H9 (cell line): ENCODE data around the gene KRTAP5-1. TPM values are rescaled to one million over a fixed set of nuclear protein-coding genes. Genes with fewer than 3 reads are reported as not detected.

Experiments used
- DNase-seq: peaks from one replicate; pipeline ENCODE4 v3.0.0-alpha.2; 2017
- H2AFZ ChIP-seq: one replicate; pipeline ENCODE4 v1.6.1; 2013; ENCODE audit warnings: mild to moderate bottlenecking, low read length, control low read depth, moderate library complexity
- H2AK5ac ChIP-seq: 2 replicates; pipeline ENCODE4 v1.6.1; 2013; ENCODE audit warnings: low read length, control low read depth, mixed read lengths; ENCODE audit not compliant: insufficient read length
- H2BK120ac ChIP-seq: one replicate; pipeline ENCODE4 v1.6.1; 2013; ENCODE audit warnings: low read depth, mild to moderate bottlenecking, low read length, control low read depth, inconsistent platforms; ENCODE audit not compliant: poor library complexity, severe bottlenecking
- H2BK12ac ChIP-seq: 2 replicates; pipeline ENCODE4 v1.6.1; 2013; ENCODE audit warnings: low read length, control low read depth, mixed read lengths, low read depth; ENCODE audit not compliant: insufficient read length
- H2BK15ac ChIP-seq: 2 replicates; pipeline ENCODE4 v1.6.1; 2013; ENCODE audit warnings: low read depth, low read length, control low read depth
- H2BK20ac ChIP-seq: one replicate; pipeline ENCODE4 v1.6.1; 2013; ENCODE audit warnings: low read depth, mild to moderate bottlenecking, low read length, control low read depth, inconsistent platforms; ENCODE audit not compliant: poor library complexity, severe bottlenecking
- H2BK5ac ChIP-seq: 2 replicates; pipeline ENCODE4 v1.6.1; 2013; ENCODE audit warnings: low read length, control low read depth, mixed read lengths; ENCODE audit not compliant: insufficient read length
- H3K14ac ChIP-seq: 2 replicates; pipeline ENCODE4 v1.6.1; 2013; ENCODE audit warnings: low read length, control low read depth; ENCODE audit not compliant: insufficient read depth
- H3K18ac ChIP-seq: 2 replicates; pipeline ENCODE4 v1.6.1; 2013; ENCODE audit warnings: low read depth, mild to moderate bottlenecking, mixed read lengths, low read length, control low read depth; ENCODE audit not compliant: insufficient read length
- H3K23ac ChIP-seq: 2 replicates; pipeline ENCODE4 v1.6.1; 2013; ENCODE audit warnings: low read length, control low read depth, mixed read lengths, low read depth; ENCODE audit not compliant: insufficient read length
- H3K23me2 ChIP-seq: 2 replicates; pipeline ENCODE4 v1.6.1; 2013; ENCODE audit warnings: low read depth, mild to moderate bottlenecking, mixed read lengths, low read length, control low read depth; ENCODE audit not compliant: insufficient read length, poor library complexity, severe bottlenecking
- H3K27ac ChIP-seq: 2 replicates; pipeline ENCODE4 v1.5.1; 2013; ENCODE audit warnings: low read length, control low read depth, mixed read lengths, low read depth; ENCODE audit not compliant: insufficient read length
- H3K27me3 ChIP-seq: 2 replicates; pipeline ENCODE4 v1.6.1; 2013; ENCODE audit warnings: low read length, control low read depth, inconsistent platforms; ENCODE audit not compliant: insufficient read depth
- H3K4ac ChIP-seq: 2 replicates; pipeline ENCODE4 v1.6.1; 2013; ENCODE audit warnings: low read depth, mild to moderate bottlenecking, control low read depth, inconsistent platforms, low read length, moderate library complexity
- H3K4me1 ChIP-seq: 2 replicates; pipeline ENCODE4 v1.6.1; 2013; ENCODE audit warnings: low read length, control low read depth, inconsistent platforms; ENCODE audit not compliant: insufficient read depth
- H3K4me2 ChIP-seq: 2 replicates; pipeline ENCODE4 v1.6.1; 2013; ENCODE audit warnings: low read length, control low read depth, mixed read lengths; ENCODE audit not compliant: insufficient read length, insufficient read depth
- H3K56ac ChIP-seq: 2 replicates; pipeline ENCODE4 v1.6.1; 2013; ENCODE audit warnings: low read depth, mild to moderate bottlenecking, mixed read lengths, low read length, control low read depth; ENCODE audit not compliant: insufficient read length
- H3K79me1 ChIP-seq: 2 replicates; pipeline ENCODE4 v1.6.1; 2013; ENCODE audit warnings: low read depth, mild to moderate bottlenecking, moderate library complexity, low read length, control low read depth, inconsistent platforms; ENCODE audit not compliant: insufficient read depth, poor library complexity, severe bottlenecking
- H3K79me2 ChIP-seq: 2 replicates; pipeline ENCODE4 v1.6.1; 2013; ENCODE audit warnings: low read length, control low read depth, inconsistent platforms; ENCODE audit not compliant: insufficient read depth
- H3K9ac ChIP-seq: 2 replicates; pipeline ENCODE4 v1.6.1; 2013; ENCODE audit warnings: low read length, control low read depth, mixed read lengths; ENCODE audit not compliant: insufficient read length; ENCODE audit errors: extremely low read depth
- H3K9me3 ChIP-seq: one replicate; pipeline ENCODE4 v1.6.1; 2013; ENCODE audit warnings: low read depth, low read length, inconsistent platforms; ENCODE audit not compliant: control insufficient read depth
- H3T11ph ChIP-seq: one replicate; pipeline ENCODE4 v1.6.1; 2013; ENCODE audit warnings: mild to moderate bottlenecking, low read length, control low read depth, inconsistent platforms
- H4K20me1 ChIP-seq: one replicate; pipeline ENCODE4 v1.6.1; 2013; ENCODE audit not compliant: control insufficient read depth, insufficient read length, insufficient read depth
- H4K5ac ChIP-seq: 2 replicates; pipeline ENCODE4 v1.6.1; 2013; ENCODE audit warnings: low read depth, mild to moderate bottlenecking, mixed read lengths, low read length, control low read depth; ENCODE audit not compliant: insufficient read length
- H4K8ac ChIP-seq: replicated peaks from 2 replicates; pipeline ENCODE4 v1.6.1; 2013; ENCODE audit warnings: low read length, control low read depth, mixed read lengths, low read depth; ENCODE audit not compliant: insufficient read length
- H4K91ac ChIP-seq: 2 replicates; pipeline ENCODE4 v1.6.1; 2013; ENCODE audit warnings: low read depth, mild to moderate bottlenecking, moderate library complexity, mixed read lengths, low read length, control low read depth; ENCODE audit not compliant: insufficient read length
- H3K27ac Mint-ChIP-seq, 3 experiments: 2 replicates in 2 of 3; 3 replicates in 1 of 3; pipeline ENCODE4 v1.8.0; 2020 to 2021; ENCODE audit warnings: mixed read lengths in 3 of 3, mild to moderate bottlenecking in 1 of 3, moderate library complexity in 1 of 3
- H3K27me3 Mint-ChIP-seq: 2 replicates; pipeline ENCODE4 v1.8.0; 2021; ENCODE audit warnings: low read depth, mild to moderate bottlenecking, moderate library complexity, mixed read lengths
- H3K36me3 Mint-ChIP-seq, 3 experiments: 2 replicates in 2 of 3; 3 replicates in 1 of 3; pipeline ENCODE4 v1.8.0; 2020 to 2021; ENCODE audit warnings: low read depth in 3 of 3, mixed read lengths in 3 of 3; ENCODE audit not compliant: insufficient read depth in 1 of 3
- H3K4me1 Mint-ChIP-seq, 2 experiments: 2 replicates each; pipeline ENCODE4 v1.8.0; 2020; ENCODE audit warnings: mixed read lengths in 2 of 2
- H3K4me3 Mint-ChIP-seq, 2 experiments: 2 replicates in 1 of 2; 3 replicates in 1 of 2; pipeline ENCODE4 v1.8.0; 2020 to 2021; ENCODE audit warnings: mild to moderate bottlenecking in 2 of 2, mixed read lengths in 2 of 2, moderate library complexity in 1 of 2
- H3K9me3 Mint-ChIP-seq, 2 experiments: 2 replicates in 1 of 2; 3 replicates in 1 of 2; pipeline ENCODE4 v1.8.0; 2020; ENCODE audit warnings: mild to moderate bottlenecking in 2 of 2, mixed read lengths in 2 of 2, moderate library complexity in 1 of 2
- WGBS: extraction: QIAGEN DNeasy Blood & Tissue Kit; methylation state at CpG from one replicate; pipeline ENCODE4 v1.1.7; 2013; ENCODE audit warnings: missing lambda C conversion rate, low lambda C conversion rate, mixed read lengths; ENCODE audit not compliant: insufficient read length; ENCODE audit errors: extremely low coverage; 5-methylcytosine and 5-hydroxymethylcytosine counted together
- total RNA-seq: library from RNA; stranded (reverse); gene quantifications from 2 replicates; pipeline ENCODE4 v1.2.1, GENCODE V29; 2021
- TF ChIP-seq, protein P1 (sequence below): fragments of 200-600 bp; sonication (generic); conservative IDR thresholded peaks from 3 replicates; pipeline ENCODE4 v1.8.0; 2021; ENCODE audit warnings: antibody characterized with exemption, mild to moderate bottlenecking

KRTAP5-1 gene
- total RNA-seq, 1 experiment from 2014 or later: not detected

DNA sequence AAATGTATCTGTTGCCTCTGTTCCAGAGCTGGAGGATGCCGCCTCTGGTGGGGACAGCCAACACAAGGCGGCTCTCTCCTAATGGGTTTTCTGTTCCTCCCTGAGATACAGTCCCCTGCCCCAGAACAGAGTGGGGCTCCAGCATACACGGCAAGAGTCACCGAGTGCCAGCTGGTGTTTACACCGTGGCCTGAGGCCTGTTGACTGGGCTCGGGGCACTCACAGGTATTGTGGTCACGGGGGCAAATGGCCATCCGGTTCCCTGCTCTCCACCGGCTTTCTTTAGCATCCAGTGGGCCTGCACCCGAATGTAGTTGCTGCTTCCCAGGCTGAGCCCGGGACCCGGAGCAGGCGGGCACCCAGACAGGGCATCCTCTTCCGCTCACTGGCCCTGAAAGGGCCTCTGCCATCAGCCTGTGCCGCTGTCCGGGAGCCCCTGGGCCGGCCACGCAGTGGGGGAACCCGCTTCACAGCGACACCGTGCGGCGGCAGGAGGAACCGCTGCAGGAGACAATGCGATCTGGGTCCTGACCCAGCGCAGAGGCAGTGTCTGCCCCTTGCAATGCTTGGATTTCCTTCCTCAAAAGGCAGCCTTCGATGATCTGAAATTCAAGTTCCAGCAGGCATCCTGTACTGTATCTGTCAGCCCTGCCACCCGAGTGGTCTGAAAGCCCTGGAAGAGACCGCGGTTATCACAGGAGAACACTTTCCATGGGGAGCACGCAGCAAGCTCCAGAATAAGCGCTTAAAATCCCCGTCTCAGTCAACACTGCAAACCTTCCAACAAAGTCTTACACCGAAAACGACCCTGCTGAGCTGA lies 43.6 kb upstream of the KRTAP5-1 start:
- Histone ChIP-seq H4K20me1 (no peaks in the 10 kb centered on the region), H3K79me1 (no peaks in the 10 kb centered on the region), H3K4me2 (no peak overlapping the region), H2AK5ac (no peak overlapping the region), H2BK12ac (no peak overlapping the region), H4K91ac (no peak overlapping the region), H2BK20ac (no peak overlapping the region), H4K5ac (no peak overlapping the region), H2BK5ac (no peak overlapping the region), H2AFZ (no peak overlapping the region), H2BK120ac (no peak overlapping the region), H3K14ac (no peak overlapping the region), H3K56ac (no peak overlapping the region), H3K27ac (no peak overlapping the region), H3K9ac (no peak overlapping the region), H3K23me2 (no peaks in the 10 kb centered on the region), H3K27me3 (no peaks in the 10 kb centered on the region; the same call in 1 of the 2 replicates), H2BK15ac (no peak overlapping the region), H3K23ac (no peak overlapping the region), H4K8ac (no peak overlapping the region), H3K79me2 (no peaks in the 10 kb centered on the region), H3K4ac (no peak overlapping the region), H3K4me1 (no peaks in the 10 kb centered on the region; the same call in 1 of the 2 replicates), H3K9me3 (no peaks in the 10 kb centered on the region), H3K18ac (no peak overlapping the region), H3T11ph (no peak overlapping the region)
- peak; percentile 84 for DNase-seq
- Mint-ChIP-seq H3K4me1 (peaks cover 7 to 10% of the 10 kb centered on the region in 2 experiments), H3K36me3 (no peaks in the 10 kb centered on the region), H3K9me3 (no peaks in the 10 kb centered on the region; a peak in 1 of 5 replicates), H3K27me3 (peaks cover 69% of the 10 kb centered on the region), H3K4me3 (no peak overlapping the region; a peak in 1 of 5 replicates), H3K27ac (peak overlapping the region in 1 of 3 experiments; percentile 52; a peak in 1 of 7 replicates)
- no CpG with 5 or more reads among the region's 35 CpGs for WGBS
- TF ChIP-seq, protein P1, sequence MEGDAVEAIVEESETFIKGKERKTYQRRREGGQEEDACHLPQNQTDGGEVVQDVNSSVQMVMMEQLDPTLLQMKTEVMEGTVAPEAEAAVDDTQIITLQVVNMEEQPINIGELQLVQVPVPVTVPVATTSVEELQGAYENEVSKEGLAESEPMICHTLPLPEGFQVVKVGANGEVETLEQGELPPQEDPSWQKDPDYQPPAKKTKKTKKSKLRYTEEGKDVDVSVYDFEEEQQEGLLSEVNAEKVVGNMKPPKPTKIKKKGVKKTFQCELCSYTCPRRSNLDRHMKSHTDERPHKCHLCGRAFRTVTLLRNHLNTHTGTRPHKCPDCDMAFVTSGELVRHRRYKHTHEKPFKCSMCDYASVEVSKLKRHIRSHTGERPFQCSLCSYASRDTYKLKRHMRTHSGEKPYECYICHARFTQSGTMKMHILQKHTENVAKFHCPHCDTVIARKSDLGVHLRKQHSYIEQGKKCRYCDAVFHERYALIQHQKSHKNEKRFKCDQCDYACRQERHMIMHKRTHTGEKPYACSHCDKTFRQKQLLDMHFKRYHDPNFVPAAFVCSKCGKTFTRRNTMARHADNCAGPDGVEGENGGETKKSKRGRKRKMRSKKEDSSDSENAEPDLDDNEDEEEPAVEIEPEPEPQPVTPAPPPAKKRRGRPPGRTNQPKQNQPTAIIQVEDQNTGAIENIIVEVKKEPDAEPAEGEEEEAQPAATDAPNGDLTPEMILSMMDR: peak; percentile 98
